Frontal cortex (tissue), 4 donors: ENCODE data around the gene PRR7. TPM values are rescaled to one million over a fixed set of nuclear protein-coding genes. Genes with fewer than 3 reads are reported as not detected.
A peak's percentile ranks its signal among the peaks of the same experiment; 100 is the strongest.

Source experiments
- DNase-seq, 2 donors: peaks; one replicate each; pipeline ENCODE4 v3.0.0; 2012; ENCODE audit warnings: low spot score in 2 of 2
- FAIRE-seq: peaks from 2 replicates; lab custom pipeline; 2012; peaks lifted over from hg19 to GRCh38; lab: Jason Lieb, UNC
- total RNA-seq: library from RNA; depleted of rRNA; stranded (reverse); fragments of >200 nt; gene quantifications from one replicate; pipeline ENCODE4 v1.2.3, GENCODE V29; 2014
- donor health status: control.
- donor health status: control.
- donor health status: control.

The PRR7 gene
- total RNA-seq, 1 donor from 2014 or later, result 12.2 TPM

DNA sequence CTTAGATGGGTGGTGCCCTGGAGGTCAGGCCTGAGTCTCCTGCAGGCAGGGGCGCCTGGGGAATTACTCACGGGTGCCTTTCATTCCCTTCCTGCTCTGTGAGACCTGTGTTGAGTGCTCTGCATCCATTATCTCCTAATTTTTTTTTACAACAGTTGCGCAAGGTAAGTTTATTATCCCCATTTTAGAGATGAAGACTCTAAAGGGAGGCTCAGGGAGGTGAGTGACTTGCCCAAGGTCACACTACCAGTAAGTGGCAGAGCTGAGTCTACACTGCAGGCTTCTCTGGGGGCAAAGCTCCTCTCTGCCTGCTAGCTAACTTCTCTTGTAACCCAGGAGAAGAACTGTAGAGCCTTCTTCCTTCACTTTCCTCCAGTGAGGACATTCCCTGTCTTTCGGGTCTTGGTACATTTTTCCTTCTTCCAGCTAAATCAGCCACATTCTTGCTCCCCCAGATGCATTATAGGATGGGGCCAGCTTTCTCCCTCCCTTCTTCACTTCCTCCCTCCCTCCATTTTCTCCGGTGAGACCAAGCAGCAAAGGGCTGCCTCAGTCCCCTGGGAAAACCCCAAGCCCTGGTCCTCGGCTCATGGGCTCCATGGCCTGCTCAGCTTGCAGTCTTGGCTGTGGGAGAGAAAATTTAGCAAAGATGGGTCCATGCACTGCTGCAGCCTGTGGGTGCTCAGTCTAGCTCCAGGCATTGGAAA, 1.8 kb downstream of the PRR7 start:
- no peak for FAIRE-seq
- DNase-seq, result no peak

DNA sequence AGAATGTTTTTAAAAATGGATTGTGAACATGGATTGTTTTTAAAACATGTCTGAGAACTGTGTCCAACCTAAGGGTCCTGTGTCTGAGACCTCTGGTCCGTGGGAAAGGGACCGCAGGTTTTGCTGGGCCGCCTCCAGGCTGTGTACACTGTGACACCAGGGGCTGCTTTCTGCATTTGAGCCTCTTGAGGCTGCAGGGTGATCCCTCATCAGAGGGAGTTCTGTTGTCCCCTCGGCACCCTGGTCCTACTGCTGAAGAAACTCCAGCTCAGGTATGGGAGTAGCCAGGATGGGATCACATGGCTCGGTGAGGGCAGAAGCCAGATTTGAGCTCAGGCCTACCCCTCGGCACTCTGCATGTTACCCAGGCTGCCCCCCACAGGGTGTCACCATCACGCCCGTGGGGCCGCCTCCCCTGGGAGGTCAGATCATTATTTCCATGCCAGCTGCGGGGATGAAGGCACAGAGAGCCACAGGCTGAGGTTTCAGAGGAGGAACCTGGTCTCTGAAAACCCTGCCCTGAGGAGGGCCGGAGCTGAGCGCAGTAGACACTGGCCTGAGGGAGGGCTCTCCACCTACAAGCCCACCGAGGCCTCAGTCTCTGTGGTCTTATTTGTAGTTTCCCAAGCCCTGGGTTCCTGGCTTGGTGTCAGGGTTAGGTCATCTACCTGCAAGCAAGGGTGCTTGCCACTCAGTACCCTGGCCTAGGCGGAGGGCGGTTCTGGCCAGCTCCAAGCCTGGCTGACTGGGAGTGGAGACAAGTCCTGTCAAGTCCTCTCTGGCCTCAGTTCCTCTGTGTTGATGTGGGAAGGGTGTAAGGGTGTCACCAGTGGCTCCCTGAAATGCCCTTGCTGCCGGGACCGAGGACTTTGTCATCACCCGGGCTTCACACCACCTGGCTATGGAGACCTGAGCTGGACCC, 2.8 kb downstream of the PRR7 start:
- DNase-seq (no peak), FAIRE-seq (no peak)

DNA sequence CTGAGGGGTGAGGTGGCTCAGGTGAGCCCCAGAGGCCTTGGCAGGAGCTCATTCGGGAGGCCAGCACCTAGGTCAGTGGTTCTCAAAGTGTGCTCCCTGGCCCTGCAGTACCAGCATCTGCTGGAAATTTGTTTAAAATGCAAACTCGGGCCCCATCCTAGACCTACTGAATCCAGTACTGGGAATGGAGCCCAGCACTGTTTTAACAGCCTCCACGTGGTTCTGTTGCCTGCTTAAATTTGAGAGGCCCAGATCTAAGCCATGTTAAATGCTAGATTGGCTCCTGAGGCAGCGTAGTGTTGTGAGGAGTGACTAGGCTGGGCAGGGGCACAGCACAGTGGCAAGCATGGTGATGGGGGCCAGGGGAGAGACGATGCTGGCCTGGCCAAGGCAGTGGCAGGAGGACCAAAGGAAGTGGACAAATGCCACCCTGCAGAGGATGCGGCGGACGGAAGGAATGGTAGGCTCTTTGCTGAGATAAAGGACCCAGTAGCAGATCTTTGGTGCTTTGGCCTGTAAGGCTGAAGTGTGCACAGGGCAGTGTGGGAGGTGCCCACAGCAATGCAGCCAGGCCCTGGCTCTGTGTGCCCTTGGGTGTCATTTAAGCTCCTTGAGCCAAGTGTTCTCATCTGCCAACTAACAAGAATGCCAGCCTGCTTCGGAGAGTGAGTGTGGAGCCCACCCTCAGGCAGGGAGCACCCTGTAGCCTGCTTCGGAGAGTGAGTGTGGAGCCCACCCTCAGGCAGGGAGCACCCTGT, 4.2 kb downstream of the PRR7 start:
- no peak for FAIRE-seq
- DNase-seq, result no peak

DNA sequence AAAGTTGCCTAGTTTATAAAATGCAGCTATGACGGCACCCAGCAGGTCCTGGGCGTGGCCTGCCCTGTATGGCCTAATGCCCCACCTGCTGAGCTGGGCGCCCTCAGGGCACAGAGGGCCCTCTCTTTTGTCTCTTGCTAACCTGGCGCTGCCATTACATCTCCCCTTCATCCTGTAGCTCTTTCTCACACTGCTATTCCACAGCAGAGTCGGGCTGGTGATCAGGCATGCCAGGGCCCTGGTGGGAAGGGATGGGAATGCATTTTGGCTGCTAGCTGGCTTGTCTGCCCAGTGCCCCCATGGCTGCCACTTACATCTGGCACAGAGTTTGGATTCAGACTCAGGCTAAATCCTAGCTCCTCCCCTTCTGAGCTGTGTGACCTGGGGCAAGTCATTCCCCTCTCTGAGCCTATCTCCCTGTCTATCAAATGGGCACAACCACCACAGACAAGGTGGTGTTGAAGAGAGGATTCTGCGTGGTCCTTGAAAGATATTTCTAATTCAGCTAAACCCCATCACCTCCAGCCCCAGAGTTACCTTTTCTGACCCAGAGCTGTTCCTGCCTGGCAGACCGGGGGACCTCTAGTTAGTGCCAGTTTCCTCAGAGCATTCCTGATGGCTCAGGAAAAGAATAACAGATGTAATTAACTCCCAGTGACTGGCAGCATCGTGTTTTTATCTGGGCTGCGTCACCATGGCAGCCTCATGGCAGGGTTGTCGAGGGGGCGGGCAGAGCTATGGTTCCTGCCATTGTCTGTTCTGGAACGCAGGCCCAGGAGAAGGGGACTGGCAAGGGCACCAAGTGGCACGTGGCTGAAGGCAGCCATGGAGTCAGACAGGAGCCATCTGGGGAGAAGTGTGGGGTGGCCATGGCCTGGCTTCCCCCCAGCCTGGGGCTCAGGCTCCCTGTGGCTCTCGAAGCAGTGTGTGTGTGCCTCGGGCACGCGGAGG, 6.3 kb downstream of the PRR7 start:
- no peak for FAIRE-seq
- no peak for DNase-seq

DNA sequence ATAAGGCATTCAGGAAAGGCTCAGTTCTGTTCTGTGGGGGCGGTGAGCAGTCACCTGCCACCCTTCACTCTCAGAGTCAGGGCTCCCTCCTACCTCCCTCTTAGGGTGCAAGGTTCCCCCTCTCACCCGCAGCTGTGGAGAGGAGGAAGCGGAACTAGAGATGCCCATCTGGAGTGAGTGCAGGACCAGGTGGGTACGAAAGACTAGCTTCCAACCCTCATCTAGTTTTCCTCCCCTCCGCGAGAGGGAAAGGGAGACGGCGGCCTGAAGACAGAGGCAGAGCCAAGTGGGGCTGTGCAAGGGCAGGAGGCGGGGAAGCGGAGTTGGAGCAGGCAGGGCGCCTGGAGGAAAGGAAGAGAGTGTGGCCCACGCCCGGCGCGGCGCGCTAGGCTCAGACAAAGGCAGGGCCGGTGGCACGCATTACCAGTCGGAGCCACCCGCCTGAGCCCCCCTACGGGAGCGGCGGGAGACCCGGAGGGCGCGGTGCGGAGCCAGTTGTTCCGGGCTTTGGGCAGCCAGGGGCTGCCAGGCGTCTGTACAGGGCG, 7.3 kb downstream of the PRR7 start:
- FAIRE-seq, result no peak
- DNase-seq, result no peak

DNA sequence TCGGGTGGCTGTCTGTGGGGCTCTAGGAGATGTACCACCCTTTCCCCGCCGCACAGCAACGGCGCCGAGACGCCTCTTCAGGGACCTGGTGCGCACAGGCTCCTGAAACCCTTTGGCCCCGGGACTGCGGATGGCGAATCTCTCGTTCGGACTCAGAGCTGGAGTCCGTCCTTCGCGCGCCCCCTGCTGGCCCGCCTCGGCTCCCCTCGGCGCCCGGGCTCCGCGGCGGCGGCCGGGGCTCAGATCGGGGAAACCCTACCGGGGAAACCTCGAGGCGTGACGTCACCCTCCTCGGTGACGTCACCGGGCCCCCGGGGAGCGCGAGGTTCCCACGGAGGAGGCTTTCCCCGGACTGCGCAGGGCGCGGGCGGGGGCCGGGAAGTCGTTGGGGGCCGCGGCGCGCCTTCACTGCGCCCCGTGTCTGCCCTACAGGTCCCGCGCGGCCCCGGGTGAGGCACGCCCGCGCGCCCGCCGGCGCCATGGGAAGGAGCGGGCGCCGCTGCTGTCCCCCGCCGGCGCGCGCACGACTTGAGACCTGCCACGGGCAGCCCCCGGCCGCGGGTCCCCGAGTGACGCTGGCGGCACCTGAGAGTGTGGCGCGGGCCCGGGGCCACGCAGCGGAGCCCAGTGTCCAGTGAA, 7.9 kb downstream of the PRR7 start:
- DNase-seq (peak; percentile 98), FAIRE-seq (no peak)

DNA sequence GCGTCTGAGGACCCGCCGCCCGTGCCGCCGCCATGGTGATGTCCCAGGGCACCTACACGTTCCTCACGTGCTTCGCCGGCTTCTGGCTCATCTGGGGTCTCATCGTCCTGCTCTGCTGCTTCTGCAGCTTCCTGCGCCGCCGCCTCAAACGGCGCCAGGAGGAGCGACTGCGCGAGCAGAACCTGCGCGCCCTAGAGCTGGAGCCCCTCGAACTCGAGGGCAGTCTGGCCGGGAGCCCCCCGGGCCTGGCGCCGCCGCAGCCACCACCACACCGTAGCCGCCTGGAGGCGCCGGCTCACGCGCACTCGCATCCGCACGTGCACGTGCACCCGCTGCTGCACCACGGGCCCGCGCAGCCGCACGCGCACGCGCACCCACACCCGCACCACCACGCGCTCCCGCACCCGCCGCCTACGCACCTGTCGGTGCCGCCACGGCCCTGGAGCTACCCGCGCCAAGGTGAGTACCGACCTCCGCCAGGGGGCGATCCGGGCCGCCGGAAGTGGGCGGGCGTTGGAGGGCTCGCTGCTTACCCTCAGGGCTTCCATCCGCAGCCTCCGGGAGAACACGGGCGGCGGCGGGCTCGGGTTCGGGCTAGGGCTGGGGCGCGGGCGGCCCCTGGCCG, 8.5 kb downstream of the PRR7 start:
- FAIRE-seq, result no peak

DNA sequence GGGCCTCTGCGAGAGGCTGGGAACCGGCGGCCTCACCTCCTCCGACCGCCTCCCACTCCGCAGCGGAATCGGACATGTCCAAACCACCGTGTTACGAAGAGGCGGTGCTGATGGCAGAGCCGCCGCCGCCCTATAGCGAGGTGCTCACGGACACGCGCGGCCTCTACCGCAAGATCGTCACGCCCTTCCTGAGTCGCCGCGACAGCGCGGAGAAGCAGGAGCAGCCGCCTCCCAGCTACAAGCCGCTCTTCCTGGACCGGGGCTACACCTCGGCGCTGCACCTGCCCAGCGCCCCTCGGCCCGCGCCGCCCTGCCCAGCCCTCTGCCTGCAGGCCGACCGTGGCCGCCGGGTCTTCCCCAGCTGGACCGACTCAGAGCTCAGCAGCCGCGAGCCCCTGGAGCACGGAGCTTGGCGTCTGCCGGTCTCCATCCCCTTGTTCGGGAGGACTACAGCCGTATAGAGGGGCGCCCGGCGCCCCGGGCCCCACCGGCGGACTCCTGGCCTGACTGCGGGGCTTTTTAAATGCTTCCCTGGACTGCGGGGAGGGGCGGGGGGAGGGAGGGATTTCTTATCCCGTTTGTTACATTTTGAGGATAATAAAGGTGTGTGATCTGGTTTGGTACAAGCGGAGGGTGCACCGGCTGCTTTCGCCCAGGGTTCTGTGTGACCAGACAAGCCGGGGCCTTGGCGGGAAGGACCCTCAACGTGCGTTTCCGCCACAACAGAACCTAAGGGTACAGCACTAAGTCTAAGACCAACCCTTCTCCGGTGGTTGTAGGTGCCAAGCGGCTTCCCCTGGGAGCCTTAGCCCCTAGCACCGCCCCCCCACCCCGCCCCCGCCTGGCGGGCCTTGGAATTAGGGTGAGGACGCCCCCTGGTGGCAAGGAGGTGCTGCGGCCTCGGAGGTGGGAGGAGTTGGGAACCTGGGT, 9.3 kb downstream of the PRR7 start:
- DNase-seq, result peak; percentile 91 to 93
- no peak for FAIRE-seq

More for the DNA sequence above, 8.5 kb downstream of the PRR7 start:
- DNase-seq, result peak; percentile 77 to 79

DNA sequence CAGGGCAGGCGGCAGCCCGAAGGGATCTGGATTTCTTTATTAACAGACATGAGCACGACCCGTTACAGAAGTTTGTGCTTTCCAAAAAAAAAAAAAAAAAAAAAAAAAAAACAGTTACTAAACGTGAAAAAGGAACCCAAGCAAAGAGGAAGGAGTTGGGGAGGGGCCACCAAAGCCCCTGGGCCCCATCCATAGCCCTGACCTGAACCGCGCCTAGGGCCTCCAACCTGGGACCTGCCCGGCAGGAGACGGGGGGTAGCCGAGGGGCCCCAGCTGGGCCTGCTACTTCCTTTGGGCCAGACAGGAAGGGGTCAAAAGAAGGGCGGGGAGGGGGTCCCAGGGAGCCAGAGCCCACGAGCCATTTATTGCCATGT, 10.0 kb downstream of the PRR7 start:
- DNase-seq (no peak), FAIRE-seq (no peak)

DNA sequence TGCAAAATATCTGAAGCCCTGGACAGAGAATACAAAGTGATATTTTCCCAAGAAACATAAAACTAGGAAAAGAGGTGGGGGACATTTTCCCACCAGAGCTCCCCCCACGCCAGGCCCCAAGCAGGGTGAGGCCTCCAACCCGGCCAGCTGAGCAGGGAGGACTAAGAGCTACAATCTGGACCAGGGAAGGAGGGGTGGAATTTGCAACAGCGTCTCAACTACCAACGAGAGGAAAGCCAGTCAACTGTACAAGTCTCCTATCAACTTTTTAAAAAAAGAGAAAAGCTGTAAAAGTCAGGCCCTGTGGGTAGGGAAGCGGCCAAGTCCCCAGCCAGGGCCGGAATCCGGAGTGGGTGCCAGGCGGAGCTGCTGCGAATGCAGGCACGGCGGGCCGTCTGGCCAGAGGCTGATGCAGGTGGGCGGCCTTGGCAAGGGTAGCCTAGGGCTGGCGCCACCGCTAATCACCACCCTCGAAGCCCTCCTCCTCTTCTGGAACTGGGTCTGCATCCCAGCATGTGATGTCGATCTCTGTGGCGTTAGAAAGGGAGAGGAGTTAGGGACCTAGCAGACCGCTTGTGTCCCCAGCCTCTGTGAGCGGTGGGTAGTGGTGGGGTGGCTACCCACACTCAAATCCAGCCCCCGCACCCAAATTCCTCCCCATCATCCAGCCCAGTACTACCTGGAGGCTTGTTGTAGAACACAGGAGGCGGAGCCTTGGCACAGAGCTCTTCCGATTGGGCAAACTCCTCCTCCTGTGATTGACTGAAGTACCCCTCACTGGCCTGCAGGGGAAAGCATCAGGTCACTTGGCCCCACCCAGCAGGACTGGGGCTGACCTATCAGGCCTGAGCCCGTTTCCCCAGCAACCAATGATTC, 10.6 kb downstream of the PRR7 start:
- no peak for FAIRE-seq
- DNase-seq, result peak; percentile 83 to 92

DNA sequence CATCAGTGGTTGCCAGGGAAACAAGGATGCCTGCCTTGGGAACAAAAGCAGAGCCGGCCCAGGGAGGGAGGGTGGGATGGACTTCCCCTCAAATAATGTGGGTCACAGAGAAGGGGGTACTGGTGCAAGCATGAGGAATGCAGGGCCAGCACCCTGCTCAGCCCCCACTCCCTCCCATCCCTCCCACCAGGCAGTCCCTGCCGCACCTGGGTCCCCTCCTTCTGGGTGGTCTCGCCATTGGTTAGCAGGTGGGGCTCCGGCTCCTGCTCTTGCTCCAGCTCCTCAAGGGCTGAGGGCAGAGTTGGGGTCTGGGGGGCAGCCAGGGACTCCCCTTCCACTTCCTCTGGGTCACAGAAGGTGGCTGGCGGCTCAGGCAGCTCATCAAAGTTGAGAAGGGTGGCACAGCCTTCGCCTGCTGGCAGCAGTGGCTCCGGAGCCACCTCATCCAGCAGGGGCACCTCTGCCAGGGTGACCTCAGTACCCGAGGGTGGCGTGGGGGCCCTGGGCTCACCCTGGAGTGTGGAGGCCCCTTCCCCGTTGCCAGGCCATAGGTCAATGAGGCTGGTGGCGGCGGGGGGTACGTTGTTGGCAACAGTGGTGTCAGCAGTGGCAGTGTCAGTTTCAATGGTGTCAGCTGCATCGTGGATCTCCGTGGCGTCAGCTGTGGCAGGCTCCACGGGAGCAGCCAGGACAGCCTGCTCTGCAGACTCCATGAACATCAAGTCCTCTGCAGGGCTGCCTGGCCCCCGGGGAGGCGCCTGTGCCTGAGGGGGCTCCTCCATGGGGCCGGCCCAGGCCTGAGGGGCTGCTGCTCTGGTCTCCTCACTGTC, 11.5 kb downstream of the PRR7 start:
- FAIRE-seq (no peak), DNase-seq (no peak)

DNA sequence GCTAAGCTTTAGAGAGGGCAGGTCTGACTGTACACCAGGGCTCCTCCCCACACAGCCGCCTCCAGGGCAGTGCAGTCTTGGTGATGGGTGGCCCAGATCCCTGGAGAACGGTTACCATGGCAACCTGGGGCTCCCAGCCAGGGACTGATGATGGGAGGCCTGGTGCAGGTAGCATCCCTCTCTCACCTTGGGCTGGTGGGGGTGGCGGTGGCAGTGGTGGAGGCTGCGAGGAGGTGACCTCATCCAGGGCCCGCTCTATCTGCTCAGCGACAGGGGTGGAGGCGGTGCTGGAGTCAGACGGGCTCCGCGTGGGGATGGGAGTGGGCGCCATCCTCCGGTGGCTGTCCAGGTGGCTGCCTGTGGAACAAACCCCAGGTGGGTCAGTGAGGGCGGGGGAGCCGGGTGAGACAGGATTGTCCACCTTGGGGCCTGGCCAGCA, 12.3 kb downstream of the PRR7 start:
- FAIRE-seq, result no peak
- no peak for DNase-seq

DNA sequence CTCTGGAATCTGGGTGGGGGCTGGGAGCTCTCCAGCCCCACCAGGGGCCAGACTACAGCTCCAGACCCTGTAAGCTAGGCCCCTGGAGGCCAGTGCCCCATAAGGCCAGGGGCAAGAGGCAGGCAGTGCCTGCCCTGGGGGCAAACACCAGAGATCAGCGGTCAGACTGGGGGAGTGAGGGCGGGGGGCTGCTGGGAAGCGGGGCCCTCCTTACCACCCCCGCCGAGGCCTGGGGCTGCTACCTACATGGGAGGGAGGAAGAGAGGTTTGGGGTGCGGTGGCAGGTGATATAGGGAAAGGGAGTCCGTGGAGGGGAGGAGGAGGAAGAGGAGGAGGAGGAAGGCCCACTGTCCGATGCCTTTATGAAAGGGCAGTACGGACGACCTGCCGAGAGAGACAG, 12.7 kb downstream of the PRR7 start:
- FAIRE-seq (no peak), DNase-seq (no peak)

DNA sequence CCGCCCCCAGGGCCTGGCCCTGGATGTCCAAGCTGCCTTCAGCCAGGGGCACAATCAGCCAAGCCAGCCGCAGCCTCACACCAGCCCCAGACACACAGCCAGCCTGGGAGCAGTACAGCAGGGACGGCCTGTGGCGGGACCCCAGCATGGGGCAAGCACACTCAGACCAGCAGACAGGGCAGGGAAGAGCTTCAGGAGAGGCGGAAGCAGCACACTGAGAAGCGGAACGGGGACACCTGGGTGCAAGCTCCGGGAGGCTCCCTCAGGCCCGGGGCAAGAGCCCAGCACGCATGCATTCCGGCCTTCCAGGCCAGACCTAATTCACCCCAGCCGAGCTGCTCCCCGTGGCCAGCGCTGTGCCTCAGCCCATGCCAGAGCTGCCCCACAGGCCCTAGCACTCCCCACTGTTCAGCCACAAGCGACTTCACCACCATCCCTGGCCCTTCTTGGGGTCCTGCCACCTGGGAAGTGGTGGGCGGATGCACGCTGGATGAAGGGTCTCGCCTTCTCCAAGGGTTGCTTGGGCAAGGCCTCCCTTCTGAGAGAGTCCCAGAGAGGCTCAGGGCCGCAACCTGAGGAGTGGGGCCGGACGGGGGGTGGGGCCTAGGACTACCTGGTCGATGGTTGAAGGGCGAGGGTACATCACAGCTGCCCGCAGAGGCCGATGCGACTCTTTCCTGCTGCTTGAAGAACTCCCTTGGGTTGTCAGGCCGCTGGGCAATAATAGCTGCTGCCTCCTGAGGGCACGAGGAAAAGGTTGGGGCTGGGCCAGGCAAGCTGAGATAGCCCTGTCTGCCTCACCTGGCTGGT, 13.4 kb downstream of the PRR7 start:
- FAIRE-seq, result no peak
- DNase-seq, result no peak
